Measurements from ENCODE around the gene SBNO1. TPM values are rescaled to one million over a fixed set of nuclear protein-coding genes. Genes with fewer than 3 reads are reported as not detected.
A peak's percentile ranks its signal among the peaks of the same experiment; 100 is the strongest.

Gene SBNO1
- total RNA-seq, 1 donor from 2014 or later = 26.1 TPM

GRCh38 chr12:123278101-123278627 is 86.5 kb downstream of the SBNO1 start:
- H3K36me3 ChIP-seq (ENCODE audit: control insufficient read depth, insufficient read depth, low read length) = no peaks in the 10 kb centered on the region
- no peak overlapping the region for H3K4me3 ChIP-seq (ENCODE audit: low read depth, low read length)
- TF ChIP-seq, protein P1, sequence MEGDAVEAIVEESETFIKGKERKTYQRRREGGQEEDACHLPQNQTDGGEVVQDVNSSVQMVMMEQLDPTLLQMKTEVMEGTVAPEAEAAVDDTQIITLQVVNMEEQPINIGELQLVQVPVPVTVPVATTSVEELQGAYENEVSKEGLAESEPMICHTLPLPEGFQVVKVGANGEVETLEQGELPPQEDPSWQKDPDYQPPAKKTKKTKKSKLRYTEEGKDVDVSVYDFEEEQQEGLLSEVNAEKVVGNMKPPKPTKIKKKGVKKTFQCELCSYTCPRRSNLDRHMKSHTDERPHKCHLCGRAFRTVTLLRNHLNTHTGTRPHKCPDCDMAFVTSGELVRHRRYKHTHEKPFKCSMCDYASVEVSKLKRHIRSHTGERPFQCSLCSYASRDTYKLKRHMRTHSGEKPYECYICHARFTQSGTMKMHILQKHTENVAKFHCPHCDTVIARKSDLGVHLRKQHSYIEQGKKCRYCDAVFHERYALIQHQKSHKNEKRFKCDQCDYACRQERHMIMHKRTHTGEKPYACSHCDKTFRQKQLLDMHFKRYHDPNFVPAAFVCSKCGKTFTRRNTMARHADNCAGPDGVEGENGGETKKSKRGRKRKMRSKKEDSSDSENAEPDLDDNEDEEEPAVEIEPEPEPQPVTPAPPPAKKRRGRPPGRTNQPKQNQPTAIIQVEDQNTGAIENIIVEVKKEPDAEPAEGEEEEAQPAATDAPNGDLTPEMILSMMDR (IDR thresholded peaks at IDR 0.05; ENCODE audit: insufficient read depth, low read length, severe bottlenecking) = no peak
- FAIRE-seq (no peak), DNase-seq (ENCODE audit: low read depth) (peak; percentile 12)
- no peaks in the 10 kb centered on the region for H3K27me3 ChIP-seq (ENCODE audit: control insufficient read depth, insufficient read depth, low read length)

DNA sequence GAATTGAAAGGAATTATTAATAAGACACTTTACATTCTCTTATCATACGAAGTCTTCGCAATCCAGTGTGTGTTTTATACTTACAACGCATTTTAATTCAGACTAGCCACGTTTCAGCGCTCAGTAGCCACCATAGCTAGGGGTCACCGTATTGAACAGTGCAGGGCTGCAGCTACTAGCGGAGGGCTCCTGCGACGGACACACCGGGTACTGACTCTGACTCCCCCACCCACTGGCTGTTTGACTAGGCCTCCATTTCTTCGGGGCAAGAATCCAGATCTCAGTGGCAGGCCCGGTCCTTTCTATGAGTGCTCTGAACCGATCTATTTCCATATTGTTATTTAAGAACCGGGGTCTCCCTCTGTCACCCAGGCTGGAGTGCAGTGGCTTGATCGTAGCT is 91.5 kb downstream of the SBNO1 start:
- DNase-seq (ENCODE audit: low read depth) (no peak), FAIRE-seq (no peak)

GRCh38 chr12:123271001-123271668 is 93.5 kb downstream of the SBNO1 start:
- Histone ChIP-seq H3K27me3 (ENCODE audit: control insufficient read depth, insufficient read depth, low read length) (no peaks in the 10 kb centered on the region), H3K36me3 (ENCODE audit: control insufficient read depth, insufficient read depth, low read length) (peaks cover 5% of the 10 kb centered on the region), H3K4me3 (ENCODE audit: low read depth, low read length) (peak overlapping the region; percentile 83)
- DNase-seq (ENCODE audit: low read depth) = peak; percentile 16
- TF ChIP-seq, protein P1 (IDR thresholded peaks at IDR 0.05; ENCODE audit: insufficient read depth, low read length, severe bottlenecking) = peak; percentile 54
- no peak for FAIRE-seq

More for the DNA sequence above, 91.5 kb downstream of the SBNO1 start:
- H3K27me3 ChIP-seq (ENCODE audit: control insufficient read depth, insufficient read depth, low read length) = no peaks in the 10 kb centered on the region
- H3K36me3 ChIP-seq (ENCODE audit: control insufficient read depth, insufficient read depth, low read length) = no peaks in the 10 kb centered on the region
- TF ChIP-seq, protein P1 (IDR thresholded peaks at IDR 0.05; ENCODE audit: insufficient read depth, low read length, severe bottlenecking) = no peak
- no peak overlapping the region for H3K4me3 ChIP-seq (ENCODE audit: low read depth, low read length)

- no peak for DNase-seq (ENCODE audit: low read depth)
These were observed 94.2 kb downstream of the SBNO1 start for GRCh38 chr12:123270214-123271000.

DNA sequence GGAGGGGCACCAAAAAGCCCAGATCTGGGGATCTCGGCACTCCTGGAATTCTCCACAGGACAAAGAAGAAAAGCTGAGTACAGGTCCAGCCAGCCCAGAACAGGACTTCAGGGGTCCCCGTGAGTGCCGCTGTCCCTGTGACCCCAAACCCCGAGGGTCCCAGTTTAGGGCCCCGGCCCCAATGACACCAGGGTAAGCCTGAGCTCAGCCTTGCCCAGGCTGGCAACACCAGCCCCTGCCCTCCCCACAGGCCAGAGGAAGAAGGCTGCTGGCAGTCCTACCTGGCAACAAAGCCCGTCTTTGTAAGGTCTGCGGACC is 94.8 kb downstream of the SBNO1 start:
- FAIRE-seq = no peak
- DNase-seq (ENCODE audit: low read depth) = no peak
- peak overlapping the region; percentile 83 for H3K4me3 ChIP-seq (ENCODE audit: low read depth, low read length)
- peaks cover 12% of the 10 kb centered on the region for H3K36me3 ChIP-seq (ENCODE audit: control insufficient read depth, insufficient read depth, low read length)
- H3K27me3 ChIP-seq (ENCODE audit: control insufficient read depth, insufficient read depth, low read length) = no peaks in the 10 kb centered on the region
- TF ChIP-seq, protein P1 (IDR thresholded peaks at IDR 0.05; ENCODE audit: insufficient read depth, low read length, severe bottlenecking) = no peak

More at GRCh38 chr12:123270214-123271000, 94.2 kb downstream of the SBNO1 start:
- Histone ChIP-seq H3K27me3 (ENCODE audit: control insufficient read depth, insufficient read depth, low read length) (no peaks in the 10 kb centered on the region), H3K36me3 (ENCODE audit: control insufficient read depth, insufficient read depth, low read length) (peaks cover 10% of the 10 kb centered on the region), H3K4me3 (ENCODE audit: low read depth, low read length) (peak overlapping the region; percentile 83)
- FAIRE-seq = no peak
- TF ChIP-seq, protein P1 (IDR thresholded peaks at IDR 0.05; ENCODE audit: insufficient read depth, low read length, severe bottlenecking) = no peak
